Measurements from ENCODE around the gene ACTRT2.

ACTRT2 gene

DNA sequence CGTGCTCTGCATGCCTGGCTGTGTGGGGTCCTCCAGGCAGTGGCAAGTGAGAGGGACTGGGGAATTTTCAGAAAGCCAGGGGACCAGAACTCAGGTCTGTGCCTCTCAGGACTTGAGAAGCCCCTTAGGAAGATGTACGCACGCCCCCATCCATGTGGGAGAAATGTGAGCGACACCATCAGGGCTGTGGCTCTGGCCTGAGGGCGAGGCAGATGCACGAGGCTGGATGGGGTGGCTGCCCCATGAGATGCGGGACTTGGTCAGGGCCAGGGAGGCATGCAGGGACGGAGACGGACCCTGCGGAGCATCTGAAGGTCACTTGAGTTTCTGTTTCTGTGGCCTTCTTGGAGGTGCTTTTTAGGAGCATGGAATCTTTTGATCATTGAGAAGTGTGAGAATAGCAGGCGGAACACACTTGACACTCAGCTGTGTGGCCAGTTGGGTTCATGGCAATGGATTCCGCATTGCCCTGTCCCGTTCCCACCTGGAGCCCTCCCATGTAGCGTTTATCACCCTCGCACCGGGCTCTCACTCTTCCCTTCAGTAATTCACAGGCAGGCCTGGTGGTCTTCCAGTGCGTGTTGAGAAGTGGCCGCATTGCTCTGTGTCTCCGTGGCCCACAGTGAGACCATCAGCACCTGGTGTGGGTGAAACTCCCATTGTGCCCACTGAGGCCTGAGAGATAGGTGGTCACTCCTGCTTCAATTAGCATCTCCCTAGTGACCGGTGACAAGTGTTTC is 30.7 kb upstream of the ACTRT2 start:
- TF ChIP-seq, protein P1, sequence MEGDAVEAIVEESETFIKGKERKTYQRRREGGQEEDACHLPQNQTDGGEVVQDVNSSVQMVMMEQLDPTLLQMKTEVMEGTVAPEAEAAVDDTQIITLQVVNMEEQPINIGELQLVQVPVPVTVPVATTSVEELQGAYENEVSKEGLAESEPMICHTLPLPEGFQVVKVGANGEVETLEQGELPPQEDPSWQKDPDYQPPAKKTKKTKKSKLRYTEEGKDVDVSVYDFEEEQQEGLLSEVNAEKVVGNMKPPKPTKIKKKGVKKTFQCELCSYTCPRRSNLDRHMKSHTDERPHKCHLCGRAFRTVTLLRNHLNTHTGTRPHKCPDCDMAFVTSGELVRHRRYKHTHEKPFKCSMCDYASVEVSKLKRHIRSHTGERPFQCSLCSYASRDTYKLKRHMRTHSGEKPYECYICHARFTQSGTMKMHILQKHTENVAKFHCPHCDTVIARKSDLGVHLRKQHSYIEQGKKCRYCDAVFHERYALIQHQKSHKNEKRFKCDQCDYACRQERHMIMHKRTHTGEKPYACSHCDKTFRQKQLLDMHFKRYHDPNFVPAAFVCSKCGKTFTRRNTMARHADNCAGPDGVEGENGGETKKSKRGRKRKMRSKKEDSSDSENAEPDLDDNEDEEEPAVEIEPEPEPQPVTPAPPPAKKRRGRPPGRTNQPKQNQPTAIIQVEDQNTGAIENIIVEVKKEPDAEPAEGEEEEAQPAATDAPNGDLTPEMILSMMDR (IDR thresholded peaks at IDR 0.05; ENCODE audit: poor library complexity, severe bottlenecking) = no peak
- DNase-seq (ENCODE audit: low spot score) (peak; percentile 27), ATAC-seq (ENCODE audit: low read depth) (no peak)
- Histone ChIP-seq H3K4me1 (ENCODE audit: insufficient read depth, poor library complexity, severe bottlenecking) (no peaks in the 10 kb centered on the region), H3K27ac (ENCODE audit: poor library complexity, severe bottlenecking) (no peak overlapping the region), H3K27me3 (ENCODE audit: insufficient read depth, poor library complexity, severe bottlenecking) (no peaks in the 10 kb centered on the region), H3K4me3 (ENCODE audit: severe bottlenecking) (no peak overlapping the region), H3K9me3 (ENCODE audit: severe bottlenecking) (peaks cover 2% of the 10 kb centered on the region), H3K36me3 (ENCODE audit: low read depth) (no peaks in the 10 kb centered on the region)

GRCh38 chr1:2991753-2992495 is 29.3 kb upstream of the ACTRT2 start:
- Histone ChIP-seq H3K9me3 (ENCODE audit: severe bottlenecking) (peaks cover 2% of the 10 kb centered on the region), H3K4me3 (ENCODE audit: severe bottlenecking) (no peak overlapping the region), H3K36me3 (ENCODE audit: low read depth) (no peaks in the 10 kb centered on the region), H3K27me3 (ENCODE audit: insufficient read depth, poor library complexity, severe bottlenecking) (no peaks in the 10 kb centered on the region), H3K27ac (ENCODE audit: poor library complexity, severe bottlenecking) (no peak overlapping the region), H3K4me1 (ENCODE audit: insufficient read depth, poor library complexity, severe bottlenecking) (no peaks in the 10 kb centered on the region)
- TF ChIP-seq, protein P1 (IDR thresholded peaks at IDR 0.05; ENCODE audit: poor library complexity, severe bottlenecking) = no peak
- ATAC-seq (ENCODE audit: low read depth) (no peak), DNase-seq (ENCODE audit: low spot score) (peak; percentile 20)

GRCh38 chr1:2998503-2999100 is 22.7 kb upstream of the ACTRT2 start:
- DNase-seq (ENCODE audit: low spot score) = peak; percentile 9
- TF ChIP-seq, protein P1 (IDR thresholded peaks at IDR 0.05; ENCODE audit: poor library complexity, severe bottlenecking) = no peak
- peaks cover 2% of the 10 kb centered on the region for H3K9me3 ChIP-seq (ENCODE audit: severe bottlenecking)
- H3K4me3 ChIP-seq (ENCODE audit: severe bottlenecking) = no peak overlapping the region
- H3K27ac ChIP-seq (ENCODE audit: poor library complexity, severe bottlenecking) = no peak overlapping the region
- H3K27me3 ChIP-seq (ENCODE audit: insufficient read depth, poor library complexity, severe bottlenecking) = no peaks in the 10 kb centered on the region
- no peaks in the 10 kb centered on the region for H3K4me1 ChIP-seq (ENCODE audit: insufficient read depth, poor library complexity, severe bottlenecking)
- ATAC-seq (ENCODE audit: low read depth) = no peak
- no peaks in the 10 kb centered on the region for H3K36me3 ChIP-seq (ENCODE audit: low read depth)

GRCh38 chr1:2999138-2999537 is 22.1 kb upstream of the ACTRT2 start:
- Histone ChIP-seq H3K4me3 (ENCODE audit: severe bottlenecking) (no peak overlapping the region), H3K27ac (ENCODE audit: poor library complexity, severe bottlenecking) (no peak overlapping the region), H3K36me3 (ENCODE audit: low read depth) (no peaks in the 10 kb centered on the region), H3K27me3 (ENCODE audit: insufficient read depth, poor library complexity, severe bottlenecking) (no peaks in the 10 kb centered on the region), H3K4me1 (ENCODE audit: insufficient read depth, poor library complexity, severe bottlenecking) (no peaks in the 10 kb centered on the region), H3K9me3 (ENCODE audit: severe bottlenecking) (peaks cover under 1% of the 10 kb centered on the region)
- TF ChIP-seq, protein P1 (IDR thresholded peaks at IDR 0.05; ENCODE audit: poor library complexity, severe bottlenecking) = no peak
- no peak for ATAC-seq (ENCODE audit: low read depth)
- peak; percentile 3 for DNase-seq (ENCODE audit: low spot score)
